Measurements from ENCODE around the gene CFB. TPM values are rescaled to one million over a fixed set of nuclear protein-coding genes. Genes with fewer than 3 reads are reported as not detected.

The CFB gene
- total and polyA plus RNA-seq, 9 of the 15 experiments (the other 6 are each of a cell fraction or from before 2014, with no cell fraction given): 0.08 to 0.91 (median 0.22) TPM; not detected in 4

GRCh38 chr6:31958741-31959739 is 13.1 kb downstream of the CFB start, which contains the start of the genes NELFE and SKIC2 (continued):
- TF ChIP-seq AFF4 (CRISPR knock-in tag; IDR thresholded peaks at IDR 0.05) (peak; percentile 83; the same call in 1 of the 2 replicates), ZNF121 (CRISPR knock-in tag; conservative IDR thresholded peaks at IDR 0.05) (no peak), MCM7 (IDR thresholded peaks at IDR 0.05) (no peak), TBP (optimal IDR thresholded peaks at IDR 0.05; ENCODE audit: low read depth, low read length) (peak; percentile 79), ELF1 (tag; IDR thresholded peaks at IDR 0.05) (peak; percentile 100), ZNF24 (IDR thresholded peaks at IDR 0.05) (no peak), HNRNPH1 (optimal IDR thresholded peaks at IDR 0.05; ENCODE audit: low read depth, low read length) (no peak), KDM2B (CRISPR knock-in tag; IDR thresholded peaks at IDR 0.05) (no peak), GTF2B (IDR thresholded peaks at IDR 0.05; ENCODE audit: extremely low read depth, insufficient read length) (no peak), SNRNP70 (optimal IDR thresholded peaks at IDR 0.05; ENCODE audit: low read depth, low read length) (no peak), NR4A1 (CRISPR knock-in tag; IDR thresholded peaks at IDR 0.05) (peak; percentile 96), NR4A1 (tag; IDR thresholded peaks at IDR 0.05) (peak; percentile 98), POLR2G (IDR thresholded peaks at IDR 0.05; ENCODE audit: low read depth, low read length) (peak; percentile 83), DMBX1 (CRISPR knock-in tag; IDR thresholded peaks at IDR 0.05; ENCODE audit: borderline replicate concordance) (peak; percentile 95), ZBTB17 (CRISPR knock-in tag; IDR thresholded peaks at IDR 0.05) (peak; percentile 94), ZBTB26 (CRISPR knock-in tag; IDR thresholded peaks at IDR 0.05) (peak; percentile 92), ERF (CRISPR knock-in tag; IDR thresholded peaks at IDR 0.05) (peak; percentile 93; the same call in 1 of the 2 replicates), ELF2 (CRISPR knock-in tag; IDR thresholded peaks at IDR 0.05) (peak; percentile 100), NFE2 (IDR thresholded peaks at IDR 0.05; ENCODE audit: low read depth) (no peak), PKNOX1 (IDR thresholded peaks at IDR 0.05) (peak; percentile 85), ZFP36 (IDR thresholded peaks at IDR 0.05; ENCODE audit: low read depth, low read length, partially characterized antibody) (no peak)
